HEK293 (cell line): ENCODE measurements around the gene UBL4A.
A peak's percentile ranks its signal among the peaks of the same experiment; 100 is the strongest.

Experiments
- KLF16 ChIP-seq: fragments of 450-650 bp; formaldehyde crosslinking; IDR thresholded peaks from 2 replicates; pipeline ENCODE4 v1.5.1; 2017; ENCODE audit warnings: missing biosample characterization, missing genetic modification characterization
- KLF8 ChIP-seq: fragments of 450-650 bp; formaldehyde crosslinking; IDR thresholded peaks from 2 replicates; pipeline ENCODE4 v1.5.1; 2016; ENCODE audit warnings: missing biosample characterization, missing genetic modification characterization
- MYNN ChIP-seq: fragments of 450-650 bp; formaldehyde crosslinking; IDR thresholded peaks from 2 replicates; pipeline ENCODE4 v1.5.1; 2016; ENCODE audit warnings: missing biosample characterization, missing genetic modification characterization, borderline replicate concordance
- ZBTB7A ChIP-seq: fragments of 450-650 bp; formaldehyde crosslinking; IDR thresholded peaks from 2 replicates; pipeline ENCODE4 v1.5.1; 2016; ENCODE audit warnings: low read depth, missing biosample characterization, missing genetic modification characterization
- ZFP37 ChIP-seq: fragments of 450-650 bp; formaldehyde crosslinking; IDR thresholded peaks from 2 replicates; pipeline ENCODE4 v1.5.1; 2016; ENCODE audit warnings: missing biosample characterization, missing genetic modification characterization
- ZNF132 ChIP-seq: fragments of 450-650 bp; formaldehyde crosslinking; IDR thresholded peaks from 2 replicates; pipeline ENCODE4 v1.5.1; 2017; ENCODE audit warnings: missing biosample characterization, missing genetic modification characterization, borderline replicate concordance
- ZNF184 ChIP-seq: fragments of 450-650 bp; IDR thresholded peaks from 2 replicates; pipeline ENCODE4 v1.5.1; 2018; ENCODE audit warnings: missing biosample characterization, mild to moderate bottlenecking, missing genetic modification characterization
- ZNF211 ChIP-seq: fragments of 450-650 bp; formaldehyde crosslinking; IDR thresholded peaks from 2 replicates; pipeline ENCODE4 v1.5.1; 2016; ENCODE audit warnings: low read depth, missing biosample characterization, missing genetic modification characterization
- ZNF266 ChIP-seq: fragments of 450-650 bp; formaldehyde crosslinking; IDR thresholded peaks from 2 replicates; pipeline ENCODE4 v1.5.1; 2016; ENCODE audit warnings: missing biosample characterization, missing genetic modification characterization, low read depth
- ZNF302 ChIP-seq: fragments of 450-650 bp; formaldehyde crosslinking; IDR thresholded peaks from 2 replicates; pipeline ENCODE4 v1.5.1; 2016; ENCODE audit warnings: missing biosample characterization, missing genetic modification characterization, low read depth
- ZNF391 ChIP-seq: fragments of 450-650 bp; formaldehyde crosslinking; IDR thresholded peaks from 2 replicates; pipeline ENCODE4 v1.5.1; 2016; ENCODE audit warnings: low read depth, missing biosample characterization, missing genetic modification characterization, borderline replicate concordance
- ZNF423 ChIP-seq: fragments of 450-650 bp; formaldehyde crosslinking; IDR thresholded peaks from 2 replicates; pipeline ENCODE4 v1.5.1; 2016; ENCODE audit warnings: missing biosample characterization, missing genetic modification characterization
- ZNF426 ChIP-seq: fragments of 450-650 bp; formaldehyde crosslinking; IDR thresholded peaks from 2 replicates; pipeline ENCODE4 v1.5.1; 2017; ENCODE audit warnings: missing biosample characterization, missing genetic modification characterization, mild to moderate bottlenecking, inconsistent platforms, moderate library complexity
- ZNF473 ChIP-seq: fragments of 450-650 bp; formaldehyde crosslinking; IDR thresholded peaks from 2 replicates; pipeline ENCODE4 v1.5.1; 2017; ENCODE audit warnings: missing biosample characterization, missing genetic modification characterization
- ZNF48 ChIP-seq: fragments of 450-650 bp; formaldehyde crosslinking; IDR thresholded peaks from 2 replicates; pipeline ENCODE4 v1.5.1; 2016; ENCODE audit warnings: missing biosample characterization, missing genetic modification characterization
- ZNF529 ChIP-seq: fragments of 450-650 bp; formaldehyde crosslinking; IDR thresholded peaks from 2 replicates; pipeline ENCODE4 v1.5.1; 2017; ENCODE audit warnings: missing genetic modification characterization, missing biosample characterization; ENCODE audit not compliant: insufficient replicate concordance
- ZNF544 ChIP-seq: fragments of 450-650 bp; formaldehyde crosslinking; IDR thresholded peaks from 2 replicates; pipeline ENCODE4 v1.5.0; 2017; ENCODE audit warnings: missing biosample characterization, missing genetic modification characterization
- ZNF548 ChIP-seq: fragments of 450-650 bp; formaldehyde crosslinking; IDR thresholded peaks from 2 replicates; pipeline ENCODE4 v1.5.1; 2016; ENCODE audit warnings: missing biosample characterization, missing genetic modification characterization
- ZNF555 ChIP-seq: fragments of 450-650 bp; formaldehyde crosslinking; conservative IDR thresholded peaks from 2 replicates; pipeline ENCODE4 v1.5.1; 2017; ENCODE audit warnings: missing biosample characterization, mild to moderate bottlenecking, missing genetic modification characterization, inconsistent platforms
- ZNF624 ChIP-seq: fragments of 450-650 bp; formaldehyde crosslinking; IDR thresholded peaks from 2 replicates; pipeline ENCODE4 v1.5.1; 2017; ENCODE audit warnings: missing biosample characterization, missing genetic modification characterization
- ZNF670 ChIP-seq: fragments of 450-650 bp; formaldehyde crosslinking; IDR thresholded peaks from 2 replicates; pipeline ENCODE4 v1.5.1; 2016; ENCODE audit warnings: missing biosample characterization, missing genetic modification characterization, low read depth
- ZNF76 ChIP-seq: fragments of 450-650 bp; formaldehyde crosslinking; IDR thresholded peaks from 2 replicates; pipeline ENCODE4; 2016; ENCODE audit warnings: low read depth, missing biosample characterization, missing genetic modification characterization, borderline replicate concordance
- ZNF785 ChIP-seq: fragments of 450-650 bp; formaldehyde crosslinking; IDR thresholded peaks from 2 replicates; pipeline ENCODE4 v1.5.1; 2016; ENCODE audit warnings: missing biosample characterization, missing genetic modification characterization
- ZNF792 ChIP-seq: fragments of 450-650 bp; formaldehyde crosslinking; IDR thresholded peaks from 2 replicates; pipeline ENCODE4 v1.5.1; 2016; ENCODE audit warnings: missing biosample characterization, missing genetic modification characterization
- TF ChIP-seq, protein P1 (sequence below): fragments of 450-650 bp; formaldehyde crosslinking; conservative IDR thresholded peaks from 2 replicates; pipeline ENCODE4 v1.5.1; 2016; ENCODE audit warnings: low read depth, missing biosample characterization, missing genetic modification characterization
- TF ChIP-seq, protein P2 (sequence below): fragments of 450-650 bp; formaldehyde crosslinking; IDR thresholded peaks from 2 replicates; pipeline ENCODE4 v1.5.1; 2016; ENCODE audit warnings: missing biosample characterization, missing genetic modification characterization
- TF ChIP-seq, protein P3 (sequence below): fragments of 450-650 bp; formaldehyde crosslinking; IDR thresholded peaks from 2 replicates; pipeline ENCODE4 v1.5.1; 2016; ENCODE audit warnings: missing biosample characterization, missing genetic modification characterization
- TF ChIP-seq, protein P4 (sequence below): fragments of 450-650 bp; formaldehyde crosslinking; IDR thresholded peaks from 2 replicates; pipeline ENCODE4 v1.5.1; 2017; ENCODE audit warnings: missing biosample characterization, missing genetic modification characterization
- TF ChIP-seq, protein P5 (sequence below): fragments of 450-650 bp; formaldehyde crosslinking; IDR thresholded peaks from 2 replicates; pipeline ENCODE4 v1.5.1; 2016; ENCODE audit warnings: missing biosample characterization, missing genetic modification characterization
- TF ChIP-seq, protein P6 (sequence below): fragments of 450-650 bp; IDR thresholded peaks from 2 replicates; pipeline ENCODE4 v1.5.1; 2018; ENCODE audit warnings: missing biosample characterization, mild to moderate bottlenecking, missing genetic modification characterization

The UBL4A gene

DNA sequence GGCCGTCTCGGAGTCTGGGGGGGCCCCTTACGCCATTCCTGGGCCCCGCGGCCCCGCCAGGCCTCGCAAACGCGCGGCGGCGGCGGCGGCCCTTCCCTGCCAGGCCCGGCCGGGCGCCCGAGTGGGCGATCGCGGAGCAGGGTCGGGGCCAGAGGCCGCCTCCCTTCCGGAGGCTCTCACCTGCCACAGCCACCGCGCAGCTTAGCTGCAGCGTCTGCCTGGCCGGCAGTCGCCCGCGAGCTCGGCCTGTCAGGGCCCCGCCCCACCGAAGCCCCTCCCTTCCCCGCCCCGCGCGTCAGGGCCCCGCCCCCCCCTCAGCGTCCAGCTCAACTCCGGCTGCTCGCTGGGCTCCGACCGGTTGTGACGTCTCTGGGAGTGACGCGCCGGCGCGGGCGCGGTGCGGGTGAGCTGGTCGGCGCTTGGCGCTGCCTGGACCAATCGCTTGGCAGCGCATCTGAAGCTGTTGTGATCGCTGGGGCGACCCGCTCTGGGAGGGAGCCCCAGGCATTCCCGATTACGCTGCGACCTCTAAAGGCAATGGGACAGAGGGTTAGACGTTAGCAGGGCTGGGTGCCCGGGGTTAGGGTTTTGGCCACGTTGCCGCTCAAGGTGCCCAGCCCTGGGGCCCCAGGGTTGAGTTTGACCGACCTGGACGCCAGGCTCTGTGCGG is 4.1 kb upstream of the UBL4A start, which contains the start of gene SLC10A3 (continued):
- TF ChIP-seq, protein P1, sequence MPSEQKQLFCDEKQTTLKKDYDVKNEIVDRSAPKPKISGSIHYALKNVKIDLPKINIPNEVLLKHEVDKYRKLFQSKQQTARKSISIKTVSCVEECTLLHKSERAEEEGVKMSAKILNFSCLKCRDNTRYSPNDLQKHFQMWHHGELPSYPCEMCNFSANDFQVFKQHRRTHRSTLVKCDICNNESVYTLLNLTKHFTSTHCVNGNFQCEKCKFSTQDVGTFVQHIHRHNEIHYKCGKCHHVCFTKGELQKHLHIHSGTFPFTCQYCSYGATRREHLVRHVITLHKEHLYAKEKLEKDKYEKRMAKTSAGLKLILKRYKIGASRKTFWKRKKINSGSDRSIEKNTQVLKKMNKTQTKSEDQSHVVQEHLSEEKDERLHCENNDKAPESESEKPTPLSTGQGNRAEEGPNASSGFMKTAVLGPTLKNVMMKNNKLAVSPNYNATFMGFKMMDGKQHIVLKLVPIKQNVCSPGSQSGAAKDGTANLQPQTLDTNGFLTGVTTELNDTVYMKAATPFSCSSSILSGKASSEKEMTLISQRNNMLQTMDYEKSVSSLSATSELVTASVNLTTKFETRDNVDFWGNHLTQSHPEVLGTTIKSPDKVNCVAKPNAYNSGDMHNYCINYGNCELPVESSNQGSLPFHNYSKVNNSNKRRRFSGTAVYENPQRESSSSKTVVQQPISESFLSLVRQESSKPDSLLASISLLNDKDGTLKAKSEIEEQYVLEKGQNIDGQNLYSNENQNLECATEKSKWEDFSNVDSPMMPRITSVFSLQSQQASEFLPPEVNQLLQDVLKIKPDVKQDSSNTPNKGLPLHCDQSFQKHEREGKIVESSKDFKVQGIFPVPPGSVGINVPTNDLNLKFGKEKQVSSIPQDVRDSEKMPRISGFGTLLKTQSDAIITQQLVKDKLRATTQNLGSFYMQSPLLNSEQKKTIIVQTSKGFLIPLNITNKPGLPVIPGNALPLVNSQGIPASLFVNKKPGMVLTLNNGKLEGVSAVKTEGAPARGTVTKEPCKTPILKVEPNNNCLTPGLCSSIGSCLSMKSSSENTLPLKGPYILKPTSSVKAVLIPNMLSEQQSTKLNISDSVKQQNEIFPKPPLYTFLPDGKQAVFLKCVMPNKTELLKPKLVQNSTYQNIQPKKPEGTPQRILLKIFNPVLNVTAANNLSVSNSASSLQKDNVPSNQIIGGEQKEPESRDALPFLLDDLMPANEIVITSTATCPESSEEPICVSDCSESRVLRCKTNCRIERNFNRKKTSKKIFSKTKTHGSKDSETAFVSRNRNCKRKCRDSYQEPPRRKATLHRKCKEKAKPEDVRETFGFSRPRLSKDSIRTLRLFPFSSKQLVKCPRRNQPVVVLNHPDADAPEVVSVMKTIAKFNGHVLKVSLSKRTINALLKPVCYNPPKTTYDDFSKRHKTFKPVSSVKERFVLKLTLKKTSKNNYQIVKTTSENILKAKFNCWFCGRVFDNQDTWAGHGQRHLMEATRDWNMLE, result no peak
- TF ChIP-seq MYNN (tag by site-specific recombination) (no peak), ZNF184 (tag by site-specific recombination) (0 out of 2 replicates have a peak, but pooled peaks have one; percentile 35), ZNF132 (no peak), ZBTB7A (tag by site-specific recombination) (no peak), ZNF426 (tag by site-specific recombination) (no peak), ZNF473 (no peak), ZNF211 (tag by site-specific recombination) (no peak), ZFP37 (tag by site-specific recombination) (no peak), ZNF792 (tag by site-specific recombination) (no peak), ZNF302 (tag by site-specific recombination) (no peak), ZNF529 (tag by site-specific recombination) (no peak), ZNF670 (tag by site-specific recombination) (no peak), ZNF785 (tag by site-specific recombination) (no peak), ZNF555 (no peak), ZNF266 (tag by site-specific recombination) (no peak), ZNF548 (tag by site-specific recombination) (no peak), ZNF423 (tag by site-specific recombination) (no peak), KLF16 (tag by site-specific recombination) (no peak), ZNF544 (tag by site-specific recombination) (no peak), ZNF76 (tag by site-specific recombination) (no peak), ZNF48 (no peak), ZNF391 (tag by site-specific recombination) (no peak), ZNF624 (tag by site-specific recombination) (no peak), KLF8 (no peak)
- TF ChIP-seq, protein P2, sequence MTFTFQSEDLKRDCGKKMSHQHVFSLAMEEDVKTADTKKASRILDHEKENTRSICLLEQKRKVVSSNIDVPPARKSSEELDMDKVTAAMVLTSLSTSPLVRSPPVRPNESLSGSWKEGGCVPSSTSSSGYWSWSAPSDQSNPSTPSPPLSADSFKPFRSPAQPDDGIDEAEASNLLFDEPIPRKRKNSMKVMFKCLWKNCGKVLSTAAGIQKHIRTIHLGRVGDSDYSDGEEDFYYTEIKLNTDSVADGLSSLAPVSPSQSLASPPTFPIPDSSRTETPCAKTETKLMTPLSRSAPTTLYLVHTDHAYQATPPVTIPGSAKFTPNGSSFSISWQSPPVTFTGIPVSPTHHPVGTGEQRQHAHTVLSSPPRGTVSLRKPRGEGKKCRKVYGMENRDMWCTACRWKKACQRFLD, result no peak
- TF ChIP-seq, protein P3, sequence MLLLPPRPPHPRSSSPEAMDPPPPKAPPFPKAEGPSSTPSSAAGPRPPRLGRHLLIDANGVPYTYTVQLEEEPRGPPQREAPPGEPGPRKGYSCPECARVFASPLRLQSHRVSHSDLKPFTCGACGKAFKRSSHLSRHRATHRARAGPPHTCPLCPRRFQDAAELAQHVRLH (tag by site-specific recombination), result no peak
- TF ChIP-seq, protein P4, sequence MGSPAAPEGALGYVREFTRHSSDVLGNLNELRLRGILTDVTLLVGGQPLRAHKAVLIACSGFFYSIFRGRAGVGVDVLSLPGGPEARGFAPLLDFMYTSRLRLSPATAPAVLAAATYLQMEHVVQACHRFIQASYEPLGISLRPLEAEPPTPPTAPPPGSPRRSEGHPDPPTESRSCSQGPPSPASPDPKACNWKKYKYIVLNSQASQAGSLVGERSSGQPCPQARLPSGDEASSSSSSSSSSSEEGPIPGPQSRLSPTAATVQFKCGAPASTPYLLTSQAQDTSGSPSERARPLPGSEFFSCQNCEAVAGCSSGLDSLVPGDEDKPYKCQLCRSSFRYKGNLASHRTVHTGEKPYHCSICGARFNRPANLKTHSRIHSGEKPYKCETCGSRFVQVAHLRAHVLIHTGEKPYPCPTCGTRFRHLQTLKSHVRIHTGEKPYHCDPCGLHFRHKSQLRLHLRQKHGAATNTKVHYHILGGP (tag by site-specific recombination), result no peak
- TF ChIP-seq, protein P5, sequence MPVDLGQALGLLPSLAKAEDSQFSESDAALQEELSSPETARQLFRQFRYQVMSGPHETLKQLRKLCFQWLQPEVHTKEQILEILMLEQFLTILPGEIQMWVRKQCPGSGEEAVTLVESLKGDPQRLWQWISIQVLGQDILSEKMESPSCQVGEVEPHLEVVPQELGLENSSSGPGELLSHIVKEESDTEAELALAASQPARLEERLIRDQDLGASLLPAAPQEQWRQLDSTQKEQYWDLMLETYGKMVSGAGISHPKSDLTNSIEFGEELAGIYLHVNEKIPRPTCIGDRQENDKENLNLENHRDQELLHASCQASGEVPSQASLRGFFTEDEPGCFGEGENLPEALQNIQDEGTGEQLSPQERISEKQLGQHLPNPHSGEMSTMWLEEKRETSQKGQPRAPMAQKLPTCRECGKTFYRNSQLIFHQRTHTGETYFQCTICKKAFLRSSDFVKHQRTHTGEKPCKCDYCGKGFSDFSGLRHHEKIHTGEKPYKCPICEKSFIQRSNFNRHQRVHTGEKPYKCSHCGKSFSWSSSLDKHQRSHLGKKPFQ (tag by site-specific recombination), result no peak
- TF ChIP-seq, protein P6, sequence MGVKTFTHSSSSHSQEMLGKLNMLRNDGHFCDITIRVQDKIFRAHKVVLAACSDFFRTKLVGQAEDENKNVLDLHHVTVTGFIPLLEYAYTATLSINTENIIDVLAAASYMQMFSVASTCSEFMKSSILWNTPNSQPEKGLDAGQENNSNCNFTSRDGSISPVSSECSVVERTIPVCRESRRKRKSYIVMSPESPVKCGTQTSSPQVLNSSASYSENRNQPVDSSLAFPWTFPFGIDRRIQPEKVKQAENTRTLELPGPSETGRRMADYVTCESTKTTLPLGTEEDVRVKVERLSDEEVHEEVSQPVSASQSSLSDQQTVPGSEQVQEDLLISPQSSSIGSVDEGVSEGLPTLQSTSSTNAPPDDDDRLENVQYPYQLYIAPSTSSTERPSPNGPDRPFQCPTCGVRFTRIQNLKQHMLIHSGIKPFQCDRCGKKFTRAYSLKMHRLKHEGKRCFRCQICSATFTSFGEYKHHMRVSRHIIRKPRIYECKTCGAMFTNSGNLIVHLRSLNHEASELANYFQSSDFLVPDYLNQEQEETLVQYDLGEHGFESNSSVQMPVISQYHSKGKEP, result 0 out of 2 replicates have a peak, but pooled peaks have one; percentile 58
